ENCODE results near the gene EEPD1. TPM values are rescaled to one million over a fixed set of nuclear protein-coding genes. Genes with fewer than 3 reads are reported as not detected.
"Not testable (repeated sequence)": the region's sequence is repeated elsewhere in the genome, so short reads cannot be mapped to it uniquely, and the experiment has no call there.

Gene EEPD1
- total RNA-seq, 1 donor from 2014 or later: 9.9 TPM

- DNase-seq: no peak
Observed at GRCh38 chr7:36314491-36314890, 161.4 kb downstream of the EEPD1 start.

GRCh38 chr7:36315309-36315944 lies 162.4 kb downstream of the EEPD1 start:
- H3K27ac ChIP-seq: no peak overlapping the region
- ATAC-seq: no peak
- no peaks in the 10 kb centered on the region for H3K27me3 ChIP-seq
- intact Hi-C loops (cut with DNase I): no loop called here
- H3K36me3 ChIP-seq: no peaks in the 10 kb centered on the region
- TF ChIP-seq CTCF (IDR thresholded peaks at IDR 0.05): no peak
- peaks cover 3% of the 10 kb centered on the region for H3K4me1 ChIP-seq
- no peak overlapping the region for H3K4me3 ChIP-seq
- no peak for DNase-seq
- H3K9me3 ChIP-seq: no peaks in the 10 kb centered on the region

More at GRCh38 chr7:36314491-36314890, 161.4 kb downstream of the EEPD1 start:
- Histone ChIP-seq H3K27ac (no peak overlapping the region), H3K4me1 (peaks cover 3% of the 10 kb centered on the region), H3K4me3 (no peak overlapping the region), H3K9me3 (no peaks in the 10 kb centered on the region), H3K27me3 (no peaks in the 10 kb centered on the region), H3K36me3 (no peaks in the 10 kb centered on the region)
- intact Hi-C loops (cut with DNase I): no loop called here
- ATAC-seq: no peak
- TF ChIP-seq CTCF (IDR thresholded peaks at IDR 0.05): no peak

GRCh38 chr7:36316319-36316718 lies 163.3 kb downstream of the EEPD1 start:
- TF ChIP-seq CTCF (IDR thresholded peaks at IDR 0.05): no peak
- Histone ChIP-seq H3K4me3 (no peak overlapping the region), H3K4me1 (peaks cover 3% of the 10 kb centered on the region), H3K36me3 (no peaks in the 10 kb centered on the region), H3K27ac (no peak overlapping the region), H3K27me3 (no peaks in the 10 kb centered on the region), H3K9me3 (no peaks in the 10 kb centered on the region)
- ATAC-seq (no peak), DNase-seq (no peak)
- intact Hi-C loops (cut with DNase I): no loop called here

GRCh38 chr7:36317276-36317675 lies 164.2 kb downstream of the EEPD1 start:
- Histone ChIP-seq H3K9me3 (no peaks in the 10 kb centered on the region), H3K4me1 (peaks cover 3% of the 10 kb centered on the region), H3K27ac (no peak overlapping the region), H3K4me3 (no peak overlapping the region), H3K36me3 (no peaks in the 10 kb centered on the region), H3K27me3 (no peaks in the 10 kb centered on the region)
- DNase-seq (no peak), ATAC-seq (no peak)
- intact Hi-C loops (cut with DNase I): no loop called here
- no peak for TF ChIP-seq CTCF (IDR thresholded peaks at IDR 0.05)

GRCh38 chr7:36318116-36318515 lies 165.1 kb downstream of the EEPD1 start:
- no peak overlapping the region for H3K27ac ChIP-seq
- peaks cover 3% of the 10 kb centered on the region for H3K4me1 ChIP-seq
- no peaks in the 10 kb centered on the region for H3K27me3 ChIP-seq
- H3K9me3 ChIP-seq: no peaks in the 10 kb centered on the region
- TF ChIP-seq CTCF (IDR thresholded peaks at IDR 0.05): no peak
- intact Hi-C loops (cut with DNase I): no loop called here
- H3K4me3 ChIP-seq: no peak overlapping the region
- ATAC-seq: no peak
- H3K36me3 ChIP-seq: no peaks in the 10 kb centered on the region
- no peak for DNase-seq

- H3K4me3 ChIP-seq; DNase-seq; H3K27me3 ChIP-seq; ATAC-seq; H3K36me3 ChIP-seq; H3K27ac ChIP-seq; intact Hi-C loops (cut with DNase I); H3K9me3 ChIP-seq; H3K4me1 ChIP-seq: not testable (repeated sequence)
Observed at GRCh38 chr7:36321284-36321683, 168.2 kb downstream of the EEPD1 start.

Measured in upper lobe of right lung (tissue), 1 donor.